HepG2 (cell line): ENCODE data around the gene FFAR1. TPM values are rescaled to one million over a fixed set of nuclear protein-coding genes. Genes with fewer than 3 reads are reported as not detected.

Experiments used
- ATAC-seq: fragments of 200-7000 bp; cut with Tn5 transposase; 3 replicates; pipeline ENCODE4 v1.9.1; 2020; ENCODE audit warnings: mild to moderate bottlenecking, moderate library complexity
- BruUV-seq: library from RNA; stranded (reverse); fragments of 400-500 nt; replicated peaks from 2 replicates; lab custom pipeline; 2021; lab: Mats Ljungman, UMichigan
- CTCF ChIA-PET: fragments of 300-600 bp; formaldehyde crosslinking; extraction: SDS; loops from one replicate; lab custom pipeline; 2021; ENCODE audit warnings: low total read pairs, inconsistent platforms, low intra/inter-chr PET ratio; lab: Yijun Ruan, JAX
- POLR2A ChIA-PET: fragments of 350-600 bp; sonication (Branson Sonifier 250); formaldehyde crosslinking; loops from one replicate; lab custom pipeline; 2020; ENCODE audit warnings: antibody characterized with exemption, inconsistent platforms; lab: Yijun Ruan, JAX
- DNase-seq: peaks from one replicate; pipeline ENCODE4 v3.0.0-alpha.2; 2015; ENCODE audit warnings: low spot score
- FAIRE-seq: peaks from 3 replicates; lab custom pipeline; 2011; peaks lifted over from hg19 to GRCh38; lab: Jason Lieb, UNC
- H2AFZ ChIP-seq: one replicate; pipeline ENCODE4 v1.6.1; 2011; ENCODE audit warnings: low read length, inconsistent platforms
- H3K27ac ChIP-seq: fragments of 300-600 bp; 3 replicates; pipeline ENCODE4 v1.8.0; 2011; ENCODE audit warnings: mixed run types, mild to moderate bottlenecking, mixed read lengths, low read length, inconsistent platforms; ENCODE audit not compliant: insufficient read depth; ENCODE audit errors: extremely low read length
- H3K27me3 ChIP-seq, 2 experiments: fragments of 200-600 bp in 1 of 2; 2 replicates in 1 of 2; 3 replicates in 1 of 2; pipeline versions ENCODE4 v1.6.0 to v1.8.0; 2011; ENCODE audit warnings: low read length in 2 of 2, mild to moderate bottlenecking in 2 of 2, moderate library complexity in 2 of 2, inconsistent platforms in 1 of 2; ENCODE audit not compliant: insufficient read depth in 2 of 2, control insufficient read depth in 1 of 2
- H3K36me3 ChIP-seq, 2 experiments: fragments of 200-600 bp in 1 of 2; replicated peaks in 1 of 2; 2 replicates in 1 of 2; 3 replicates in 1 of 2; pipeline versions ENCODE4 v1.5.1 to v1.8.0; 2011; ENCODE audit warnings: low read length in 2 of 2, inconsistent platforms in 1 of 2; ENCODE audit not compliant: insufficient read depth in 2 of 2, control insufficient read depth in 1 of 2
- H3K4me1 ChIP-seq: 2 replicates; pipeline ENCODE4 v1.5.1; 2012; ENCODE audit warnings: low read length, inconsistent platforms; ENCODE audit not compliant: insufficient read depth
- H3K4me2 ChIP-seq: 2 replicates; pipeline ENCODE4 v1.6.0; 2011; ENCODE audit warnings: low read depth, low read length, inconsistent platforms
- H3K4me3 ChIP-seq, 3 experiments: fragments of 200-600 bp in 1 of 3; sonication (generic), shearing (Covaris generic) in 1 of 3; replicated peaks in 1 of 3; 2 replicates each; pipeline ENCODE4 v1.5.1; 2011 to 2016; ENCODE audit warnings: low read length in 3 of 3, inconsistent platforms in 2 of 3, low read depth in 2 of 3, mild to moderate bottlenecking in 2 of 3, control low read depth in 1 of 3, mixed read lengths in 1 of 3; ENCODE audit not compliant: insufficient read depth in 1 of 3
- H3K79me2 ChIP-seq: one replicate; pipeline ENCODE4 v1.6.1; 2011; ENCODE audit warnings: low read length, inconsistent platforms; ENCODE audit not compliant: insufficient read depth
- H3K9ac ChIP-seq: 2 replicates; pipeline ENCODE4 v1.6.0; 2011; ENCODE audit warnings: mild to moderate bottlenecking, low read depth, low read length, inconsistent platforms; ENCODE audit not compliant: insufficient read depth
- H3K9me3 ChIP-seq: 2 replicates; pipeline ENCODE4 v1.5.1; 2012; ENCODE audit warnings: mild to moderate bottlenecking, low read length
- H4K20me1 ChIP-seq: 2 replicates; pipeline ENCODE4 v1.6.0; 2011; ENCODE audit warnings: inconsistent platforms, mild to moderate bottlenecking, low read length, moderate library complexity; ENCODE audit not compliant: insufficient read depth
- BCLAF1 ChIP-seq: fragments of 450-650 bp; IDR thresholded peaks from 2 replicates; pipeline ENCODE4 v1.6.1; 2017; ENCODE audit warnings: mild to moderate bottlenecking
- CREM ChIP-seq, 2 experiments: sonication (generic) in 1 of 2; formaldehyde crosslinking in 1 of 2; IDR thresholded peaks; 2 replicates each; pipeline versions ENCODE4 v1.4.0 to v1.6.1; 2016 to 2020; ENCODE audit warnings: antibody characterized with exemption in 1 of 2, mild to moderate bottlenecking in 1 of 2, missing genetic modification reagents in 1 of 2
- DBP ChIP-seq: sonication (generic); formaldehyde crosslinking; IDR thresholded peaks from 2 replicates; pipeline ENCODE4 v1.4.0; 2020; ENCODE audit warnings: missing genetic modification reagents; ENCODE audit errors: not compliant biosample characterization
- FOXP4 ChIP-seq: sonication (generic); formaldehyde crosslinking; IDR thresholded peaks from 2 replicates; pipeline ENCODE4 v1.4.0; 2020; ENCODE audit warnings: missing genetic modification reagents
- IKZF4 ChIP-seq: sonication (generic); formaldehyde crosslinking; IDR thresholded peaks from 2 replicates; pipeline ENCODE4 v1.5.1; 2020; ENCODE audit warnings: borderline replicate concordance, mild to moderate bottlenecking, low read depth, missing genetic modification reagents; ENCODE audit errors: not compliant biosample characterization
- KLF13 ChIP-seq: sonication (generic); formaldehyde crosslinking; IDR thresholded peaks from 2 replicates; pipeline ENCODE4 v1.4.0; 2020; ENCODE audit warnings: mild to moderate bottlenecking, missing genetic modification reagents
- MTERF4 ChIP-seq: sonication (generic); formaldehyde crosslinking; IDR thresholded peaks from 2 replicates; pipeline ENCODE4 v1.8.0; 2023; ENCODE audit warnings: mild to moderate bottlenecking, missing genetic modification reagents
- MYPOP ChIP-seq: sonication (generic); formaldehyde crosslinking; IDR thresholded peaks from 2 replicates; pipeline ENCODE4 v1.8.1; 2023; ENCODE audit warnings: mild to moderate bottlenecking, moderate library complexity, missing genetic modification reagents
- NFE2L1 ChIP-seq: sonication (generic); formaldehyde crosslinking; IDR thresholded peaks from 2 replicates; pipeline ENCODE4 v1.4.0; 2020; ENCODE audit warnings: missing genetic modification reagents, mild to moderate bottlenecking, borderline replicate concordance
- NFIB ChIP-seq: sonication (generic); formaldehyde crosslinking; IDR thresholded peaks from 2 replicates; pipeline ENCODE4 v1.9.0; 2021; ENCODE audit warnings: missing genetic modification reagents, mild to moderate bottlenecking, borderline replicate concordance
- PHF21A ChIP-seq: sonication (generic); formaldehyde crosslinking; IDR thresholded peaks from 2 replicates; pipeline ENCODE4 v1.5.0; 2020; ENCODE audit warnings: mild to moderate bottlenecking, missing genetic modification reagents
- RBFOX2 ChIP-seq: fragments of 200-400 bp; formaldehyde crosslinking; IDR thresholded peaks from 2 replicates; pipeline ENCODE4 v1.6.1; 2017; ENCODE audit warnings: low read depth, mild to moderate bottlenecking, low read length
- YEATS4 ChIP-seq: sonication (generic); formaldehyde crosslinking; IDR thresholded peaks from 2 replicates; pipeline ENCODE4 v1.4.0; 2020; ENCODE audit warnings: missing genetic modification reagents, borderline replicate concordance
- ZFAT ChIP-seq: sonication (generic); formaldehyde crosslinking; conservative IDR thresholded peaks from 2 replicates; pipeline ENCODE4 v1.8.1; 2023; ENCODE audit warnings: missing genetic modification reagents, inconsistent platforms
- ZFP82 ChIP-seq: sonication (generic); formaldehyde crosslinking; IDR thresholded peaks from 2 replicates; pipeline ENCODE4 v1.5.1; 2020; ENCODE audit warnings: mild to moderate bottlenecking, missing genetic modification reagents, borderline replicate concordance
- ZNF136 ChIP-seq: sonication (generic); formaldehyde crosslinking; IDR thresholded peaks from 2 replicates; pipeline ENCODE4 v1.8.1; 2022; ENCODE audit warnings: low read depth, mild to moderate bottlenecking, moderate library complexity, missing genetic modification reagents
- ZNF674 ChIP-seq: sonication (generic); formaldehyde crosslinking; IDR thresholded peaks from 2 replicates; pipeline ENCODE4 v1.5.0; 2020; ENCODE audit warnings: low read depth, mild to moderate bottlenecking, missing genetic modification reagents
- in situ Hi-C: cut with HindIII; loops from 2 replicates; pipeline ENCODE4 v1.10.0; 2017; ENCODE audit warnings: low pct_unique_long_range_greater_than_20kb; ENCODE audit not compliant: extremely low pct_ligation_motif_present
- intact Hi-C: fragments of 100-400 bp; cut with micrococcal nuclease; formaldehyde crosslinking; loops from one replicate; pipeline ENCODE4 v1.10.0; 2022; ENCODE audit not compliant: unreplicated experiment
- polyA plus RNA-seq, 8 experiments: library from polyadenylated mRNA; depleted of rRNA in 3 of 8; stranded (reverse) in 7 of 8; unstranded in 1 of 8; fragments of >200 nt; fragmentation: Illumina TruSeq in 4 of 8; extraction: Trizol in 4 of 8; gene quantifications; 2 replicates each; pipeline versions ENCODE4 v1.2.1 to v1.2.3, GENCODE V29; 2011 to 2016; ENCODE audit warnings: low read depth in 4 of 8, missing spikeins in 1 of 8, mixed read lengths in 1 of 8; ENCODE audit not compliant: insufficient read depth in 1 of 8
- total RNA-seq, 5 experiments: library from RNA; depleted of rRNA; stranded (reverse); fragments of >200 nt; fragmentation: Illumina TruSeq; extraction: Trizol; gene quantifications; 2 replicates each; pipeline ENCODE4 v1.2.3, GENCODE V29; 2016; ENCODE audit warnings: low read depth in 1 of 5

Gene FFAR1
- total and polyA plus RNA-seq, 2 of the 13 experiments (the other 11 are each of a cell fraction or from before 2014, with no cell fraction given): not detected

GRCh38 chr19:35369522-35369921, 21.8 kb downstream of the FFAR1 start:
- Histone ChIP-seq H3K9ac (no peak overlapping the region), H3K27ac (no peak overlapping the region), H3K36me3 (no peaks in the 10 kb centered on the region), H3K4me3 (no peak overlapping the region), H3K79me2 (no peaks in the 10 kb centered on the region), H3K4me1 (peaks cover under 1% of the 10 kb centered on the region; the same call in 1 of the 2 replicates), H3K27me3 (peaks cover 0 to 8% of the 10 kb centered on the region in 2 experiments; a peak in 1 of 5 replicates), H2AFZ (no peak overlapping the region), H3K4me2 (no peak overlapping the region), H4K20me1 (no peaks in the 10 kb centered on the region), H3K9me3 (no peaks in the 10 kb centered on the region)
- FAIRE-seq (no peak), ATAC-seq (no peak), DNase-seq (no peak)
- ChIA-PET CTCF (no interaction called here), POLR2A (no interaction called here)
- BruUV-seq: no TSS peak
- in situ Hi-C loops (no loop called here), intact Hi-C loops (no loop called here)
- TF ChIP-seq ZNF674: no peak
- TF ChIP-seq ZNF136 (CRISPR knock-in tag): no peak
- TF ChIP-seq NFE2L1 (CRISPR knock-in tag): no peak
- no peak for TF ChIP-seq ZFAT (CRISPR knock-in tag)
- TF ChIP-seq MYPOP: no peak
- TF ChIP-seq KLF13 (CRISPR knock-in tag): no peak
- no peak for TF ChIP-seq PHF21A (CRISPR knock-in tag)
- no peak for TF ChIP-seq DBP (CRISPR knock-in tag)
- TF ChIP-seq MTERF4 (CRISPR knock-in tag): no peak
- no peak for TF ChIP-seq RBFOX2
- no peak for TF ChIP-seq CREM (IDR thresholded peaks at IDR 0.05)
- TF ChIP-seq CREM (CRISPR knock-in tag; IDR thresholded peaks at IDR 0.05): no peak
- no peak for TF ChIP-seq BCLAF1
- no peak for TF ChIP-seq YEATS4 (CRISPR knock-in tag)
- TF ChIP-seq NFIB (CRISPR knock-in tag): no peak
- TF ChIP-seq ZFP82 (CRISPR knock-in tag): no peak
- no peak for TF ChIP-seq FOXP4
- no peak for TF ChIP-seq IKZF4 (CRISPR knock-in tag)
